ENCODE data around the gene CAMK1D.

Gene CAMK1D

GRCh38 chr10:12377658-12378290 is 28.4 kb downstream of the CAMK1D start:
- no peak for DNase-seq

- DNase-seq = no peak
Observed at GRCh38 chr10:12380999-12381398, 31.7 kb downstream of the CAMK1D start.

- no peak for DNase-seq
Observed at GRCh38 chr10:12381536-12382156, 32.3 kb downstream of the CAMK1D start.

GRCh38 chr10:12382157-12382548 is 32.8 kb downstream of the CAMK1D start:
- DNase-seq = no peak

- no peak for DNase-seq
Observed at GRCh38 chr10:12382956-12383531, 33.7 kb downstream of the CAMK1D start.

- no peak for DNase-seq
Observed at GRCh38 chr10:12384906-12385305, 35.6 kb downstream of the CAMK1D start.

- DNase-seq = no peak
Observed at GRCh38 chr10:12387561-12388210, 38.3 kb downstream of the CAMK1D start.

- DNase-seq = no peak
Observed at GRCh38 chr10:12388671-12389070, 39.3 kb downstream of the CAMK1D start.

GRCh38 chr10:12389154-12389734 is 39.9 kb downstream of the CAMK1D start:
- no peak for DNase-seq

GRCh38 chr10:12390733-12391132 is 41.4 kb downstream of the CAMK1D start:
- DNase-seq = no peak

- DNase-seq = no peak
Observed at GRCh38 chr10:12391206-12391605, 41.9 kb downstream of the CAMK1D start.

- no peak for DNase-seq
Observed at GRCh38 chr10:12393831-12394230, 44.5 kb downstream of the CAMK1D start.

- no peak for DNase-seq
Observed at GRCh38 chr10:12394241-12395033, 45.1 kb downstream of the CAMK1D start.

GRCh38 chr10:12396093-12396492 is 46.7 kb downstream of the CAMK1D start:
- DNase-seq = no peak

- DNase-seq = no peak
Observed at GRCh38 chr10:12396567-12396966, 47.2 kb downstream of the CAMK1D start.

GRCh38 chr10:12397147-12397896 is 48.0 kb downstream of the CAMK1D start:
- DNase-seq = no peak

GRCh38 chr10:12397941-12398340 is 48.6 kb downstream of the CAMK1D start:
- DNase-seq = no peak

GRCh38 chr10:12400266-12400931 is 51.1 kb downstream of the CAMK1D start:
- no peak for DNase-seq

- no peak for DNase-seq
Observed at GRCh38 chr10:12401466-12401865, 52.1 kb downstream of the CAMK1D start.

- DNase-seq = no peak
Observed at GRCh38 chr10:12403119-12403518, 53.8 kb downstream of the CAMK1D start.

Data from CD4-positive, alpha-beta T cell treated with Interferon gamma for 1 hour (primary cell).